ENCODE data around the gene COL4A2. TPM values are rescaled to one million over a fixed set of nuclear protein-coding genes. Genes with fewer than 3 reads are reported as not detected.

COL4A2 gene
- polyA plus RNA-seq, 1 donor (not counting 4 experiments of a cell fraction or from before 2014, with no cell fraction given): 30.7 TPM

DNA sequence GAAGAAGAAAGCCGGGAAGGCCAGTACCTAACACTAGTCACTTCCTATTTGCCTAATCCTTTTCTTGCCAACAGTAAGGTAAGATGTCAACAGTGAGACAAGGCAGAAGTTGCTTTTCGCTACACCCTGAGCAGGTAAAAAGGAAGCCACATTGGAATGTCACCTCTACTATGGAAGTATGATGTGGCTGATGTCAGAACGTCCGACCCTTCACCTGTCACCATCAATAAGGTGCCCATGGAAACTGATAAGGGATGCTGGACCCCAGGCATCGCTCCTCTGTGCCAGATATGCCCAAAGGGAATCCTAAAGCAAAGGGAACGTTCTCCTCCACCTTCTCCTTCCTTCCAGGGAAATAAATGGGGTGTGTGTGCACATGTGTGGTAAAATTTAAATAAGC, 34.4 kb upstream of the COL4A2 start:
- no peaks in the 10 kb centered on the region for H3K4me1 ChIP-seq (ENCODE audit: control insufficient read depth, extremely low read depth, insufficient read depth, low read length)
- DNase-seq (ENCODE audit: low read depth, low spot score) (no peak), FAIRE-seq (no peak)
- no peaks in the 10 kb centered on the region for H3K9me3 ChIP-seq (ENCODE audit: control insufficient read depth, low read depth, low read length)
- dilution Hi-C loops (cut with MboI; ENCODE audit: extremely low pct_ligation_motif_present, low sequenced_read_pairs): no loop called here
- no peak overlapping the region for H2AFZ ChIP-seq (ENCODE audit: control insufficient read depth, low read length)
- no peak overlapping the region for H3K27ac ChIP-seq (ENCODE audit: control insufficient read depth, insufficient read depth, low read length)
- H3K9me1 ChIP-seq (ENCODE audit: control insufficient read depth, extremely low read depth, insufficient read depth, low read length): no peaks in the 10 kb centered on the region
- no peaks in the 10 kb centered on the region for H3K27me3 ChIP-seq (ENCODE audit: control insufficient read depth, extremely low read depth, insufficient read depth, low read length)
- TF ChIP-seq CTCF (optimal IDR thresholded peaks at IDR 0.05 in 1 of 3, IDR thresholded peaks at IDR 0.05 in 1 of 3, conservative IDR thresholded peaks at IDR 0.05 in 1 of 3; ENCODE audit: extremely low read depth in 1 of 3, insufficient read depth in 2 of 3, low read length in 3 of 3) (no peak), EZH2 (IDR thresholded peaks at IDR 0.05; ENCODE audit: low read length) (no peak)
- H3K36me3 ChIP-seq (ENCODE audit: control insufficient read depth in 2 of 2, extremely low read depth in 1 of 2, insufficient read depth in 2 of 2, low read length in 2 of 2): no peaks in the 10 kb centered on the region
- H4K20me1 ChIP-seq (ENCODE audit: control insufficient read depth, extremely low read depth, insufficient read depth, low read length): no peaks in the 10 kb centered on the region
- no peak overlapping the region for H3K9ac ChIP-seq (ENCODE audit: control insufficient read depth, extremely low read depth, insufficient read depth, low read length)
- peaks cover 25% of the 10 kb centered on the region for H3K79me2 ChIP-seq (ENCODE audit: control insufficient read depth, insufficient read depth, low read length)
- no peak overlapping the region for H3K4me3 ChIP-seq (ENCODE audit: control insufficient read depth in 2 of 3, extremely low read depth in 1 of 3, insufficient read depth in 2 of 3, low read depth in 1 of 3, low read length in 3 of 3)
- no peak overlapping the region for H3K4me2 ChIP-seq (ENCODE audit: control insufficient read depth, extremely low read depth, insufficient read depth, low read depth, low read length)

GRCh38 chr13:110273254-110273653, 33.8 kb upstream of the COL4A2 start:
- Histone ChIP-seq H3K27me3 (ENCODE audit: control insufficient read depth, extremely low read depth, insufficient read depth, low read length) (no peaks in the 10 kb centered on the region), H3K9me1 (ENCODE audit: control insufficient read depth, extremely low read depth, insufficient read depth, low read length) (no peaks in the 10 kb centered on the region), H3K79me2 (ENCODE audit: control insufficient read depth, insufficient read depth, low read length) (peaks cover 23% of the 10 kb centered on the region), H2AFZ (ENCODE audit: control insufficient read depth, low read length) (no peak overlapping the region), H3K4me1 (ENCODE audit: control insufficient read depth, extremely low read depth, insufficient read depth, low read length) (no peaks in the 10 kb centered on the region), H3K27ac (ENCODE audit: control insufficient read depth, insufficient read depth, low read length) (no peak overlapping the region), H4K20me1 (ENCODE audit: control insufficient read depth, extremely low read depth, insufficient read depth, low read length) (no peaks in the 10 kb centered on the region), H3K4me3 (ENCODE audit: control insufficient read depth in 2 of 3, extremely low read depth in 1 of 3, insufficient read depth in 2 of 3, low read depth in 1 of 3, low read length in 3 of 3) (no peak overlapping the region), H3K4me2 (ENCODE audit: control insufficient read depth, extremely low read depth, insufficient read depth, low read depth, low read length) (no peak overlapping the region), H3K9ac (ENCODE audit: control insufficient read depth, extremely low read depth, insufficient read depth, low read length) (no peak overlapping the region), H3K9me3 (ENCODE audit: control insufficient read depth, low read depth, low read length) (no peaks in the 10 kb centered on the region), H3K36me3 (ENCODE audit: control insufficient read depth in 2 of 2, extremely low read depth in 1 of 2, insufficient read depth in 2 of 2, low read length in 2 of 2) (no peaks in the 10 kb centered on the region)
- dilution Hi-C loops (cut with MboI; ENCODE audit: extremely low pct_ligation_motif_present, low sequenced_read_pairs): no loop called here
- FAIRE-seq (no peak), DNase-seq (ENCODE audit: low read depth, low spot score) (no peak)
- no peak for TF ChIP-seq CTCF (optimal IDR thresholded peaks at IDR 0.05 in 1 of 3, IDR thresholded peaks at IDR 0.05 in 1 of 3, conservative IDR thresholded peaks at IDR 0.05 in 1 of 3; ENCODE audit: extremely low read depth in 1 of 3, insufficient read depth in 2 of 3, low read length in 3 of 3)
- TF ChIP-seq EZH2 (IDR thresholded peaks at IDR 0.05; ENCODE audit: low read length): no peak

Data from keratinocyte (primary cell).